ENCODE results near the gene LRMDA. TPM values are rescaled to one million over a fixed set of nuclear protein-coding genes. Genes with fewer than 3 reads are reported as not detected.

Gene LRMDA
- total RNA-seq, 1 experiment from 2014 or later: 4.8 TPM

- TF ChIP-seq, protein P1, sequence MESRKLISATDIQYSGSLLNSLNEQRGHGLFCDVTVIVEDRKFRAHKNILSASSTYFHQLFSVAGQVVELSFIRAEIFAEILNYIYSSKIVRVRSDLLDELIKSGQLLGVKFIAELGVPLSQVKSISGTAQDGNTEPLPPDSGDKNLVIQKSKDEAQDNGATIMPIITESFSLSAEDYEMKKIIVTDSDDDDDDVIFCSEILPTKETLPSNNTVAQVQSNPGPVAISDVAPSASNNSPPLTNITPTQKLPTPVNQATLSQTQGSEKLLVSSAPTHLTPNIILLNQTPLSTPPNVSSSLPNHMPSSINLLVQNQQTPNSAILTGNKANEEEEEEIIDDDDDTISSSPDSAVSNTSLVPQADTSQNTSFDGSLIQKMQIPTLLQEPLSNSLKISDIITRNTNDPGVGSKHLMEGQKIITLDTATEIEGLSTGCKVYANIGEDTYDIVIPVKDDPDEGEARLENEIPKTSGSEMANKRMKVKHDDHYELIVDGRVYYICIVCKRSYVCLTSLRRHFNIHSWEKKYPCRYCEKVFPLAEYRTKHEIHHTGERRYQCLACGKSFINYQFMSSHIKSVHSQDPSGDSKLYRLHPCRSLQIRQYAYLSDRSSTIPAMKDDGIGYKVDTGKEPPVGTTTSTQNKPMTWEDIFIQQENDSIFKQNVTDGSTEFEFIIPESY (IDR thresholded peaks at IDR 0.05; ENCODE audit: extremely low read depth, insufficient replicate concordance, low read length): no peak
Measured at GRCh38 chr10:76491216-76491615, 1059.8 kb downstream of the LRMDA start (continued).

- no TSS peak for BruUV-seq (replicated peaks)
- no peak overlapping the region for H2AFZ ChIP-seq (ENCODE audit: low read depth, low read length, poor library complexity, severe bottlenecking)
- H3K9me3 ChIP-seq (ENCODE audit: control insufficient read depth in 1 of 2, insufficient read depth in 1 of 2, low read depth in 1 of 2, low read length in 2 of 2): 0 out of 4 replicates have a peak, but pooled peaks cover 0 to 5% of the 10 kb centered on the region in 2 experiments
- no peak overlapping the region for H3K4me3 ChIP-seq (replicated peaks in 1 of 2; ENCODE audit: low read depth in 1 of 2, low read length in 2 of 2)
- H3K27me3 ChIP-seq (ENCODE audit: insufficient read depth, low read length): no peaks in the 10 kb centered on the region
- ChIA-PET RAD21 (ENCODE audit: low non-redundant PET in 1 of 2, low total read pairs in 2 of 2, uncharacterized antibody in 2 of 2, unreplicated experiment in 2 of 2) (no interaction called here), POLR2A (no interaction called here), CTCF (no interaction called here)
- H3K4me2 ChIP-seq (ENCODE audit: low read length): no peak overlapping the region
- DNase-seq (ENCODE audit: low read depth, low spot score) (no peak), ATAC-seq (no peak)
- no peak overlapping the region for H3K9ac ChIP-seq (ENCODE audit: low read length)
- no peaks in the 10 kb centered on the region for H3K4me1 ChIP-seq (ENCODE audit: control insufficient read depth in 1 of 2, insufficient read depth in 2 of 2, low read length in 2 of 2)
- no peak overlapping the region for H3K27ac ChIP-seq (ENCODE audit: low read depth, low read length)
- no peaks in the 10 kb centered on the region for H3K36me3 ChIP-seq (ENCODE audit: control insufficient read depth in 1 of 2, insufficient read depth in 2 of 2, low read length in 2 of 2)
- no peaks in the 10 kb centered on the region for H3K9me2 ChIP-seq (ENCODE audit: insufficient read depth)
- no peaks in the 10 kb centered on the region for H3K79me2 ChIP-seq (ENCODE audit: insufficient read depth, low read length)
- intact Hi-C loops (cut with micrococcal nuclease): no loop called here
- no peaks in the 10 kb centered on the region for H4K20me1 ChIP-seq (ENCODE audit: insufficient read depth)
- TF ChIP-seq FOSL1 (IDR thresholded peaks at IDR 0.05; ENCODE audit: low read depth) (no peak), RAD21 (IDR thresholded peaks at IDR 0.05; ENCODE audit: low read depth) (no peak), SP1 (IDR thresholded peaks at IDR 0.05; ENCODE audit: low read depth) (no peak), TCF7L2 (IDR thresholded peaks at IDR 0.05; ENCODE audit: borderline replicate concordance, extremely low read depth, insufficient read depth, insufficient read length) (no peak), ZNF274 (IDR thresholded peaks at IDR 0.05; ENCODE audit: low read depth, low read length) (no peak), SIN3A (IDR thresholded peaks at IDR 0.05; ENCODE audit: low read depth) (no peak), ATF3 (IDR thresholded peaks at IDR 0.05) (no peak), EZH2 (IDR thresholded peaks at IDR 0.05) (no peak), ZFX (IDR thresholded peaks at IDR 0.05) (no peak), MAX (IDR thresholded peaks at IDR 0.05) (no peak), POLR2A (IDR thresholded peaks at IDR 0.05; ENCODE audit: borderline replicate concordance, extremely low read depth, insufficient read depth, insufficient read length) (no peak), EGR1 (IDR thresholded peaks at IDR 0.05; ENCODE audit: low read depth) (no peak), EZH2phosphoT487 (IDR thresholded peaks at IDR 0.05; ENCODE audit: borderline replicate concordance) (no peak), SRF (IDR thresholded peaks at IDR 0.05; ENCODE audit: low read depth) (no peak), REST (IDR thresholded peaks at IDR 0.05; ENCODE audit: low read depth) (no peak), ELF1 (IDR thresholded peaks at IDR 0.05; ENCODE audit: borderline replicate concordance, low read depth) (no peak), YY1 (IDR thresholded peaks at IDR 0.05; ENCODE audit: extremely low read depth, insufficient replicate concordance, low read depth, low read length) (no peak)
- TF ChIP-seq, protein P2, sequence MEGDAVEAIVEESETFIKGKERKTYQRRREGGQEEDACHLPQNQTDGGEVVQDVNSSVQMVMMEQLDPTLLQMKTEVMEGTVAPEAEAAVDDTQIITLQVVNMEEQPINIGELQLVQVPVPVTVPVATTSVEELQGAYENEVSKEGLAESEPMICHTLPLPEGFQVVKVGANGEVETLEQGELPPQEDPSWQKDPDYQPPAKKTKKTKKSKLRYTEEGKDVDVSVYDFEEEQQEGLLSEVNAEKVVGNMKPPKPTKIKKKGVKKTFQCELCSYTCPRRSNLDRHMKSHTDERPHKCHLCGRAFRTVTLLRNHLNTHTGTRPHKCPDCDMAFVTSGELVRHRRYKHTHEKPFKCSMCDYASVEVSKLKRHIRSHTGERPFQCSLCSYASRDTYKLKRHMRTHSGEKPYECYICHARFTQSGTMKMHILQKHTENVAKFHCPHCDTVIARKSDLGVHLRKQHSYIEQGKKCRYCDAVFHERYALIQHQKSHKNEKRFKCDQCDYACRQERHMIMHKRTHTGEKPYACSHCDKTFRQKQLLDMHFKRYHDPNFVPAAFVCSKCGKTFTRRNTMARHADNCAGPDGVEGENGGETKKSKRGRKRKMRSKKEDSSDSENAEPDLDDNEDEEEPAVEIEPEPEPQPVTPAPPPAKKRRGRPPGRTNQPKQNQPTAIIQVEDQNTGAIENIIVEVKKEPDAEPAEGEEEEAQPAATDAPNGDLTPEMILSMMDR (IDR thresholded peaks at IDR 0.05 in 2 of 3, conservative IDR thresholded peaks at IDR 0.05 in 1 of 3; ENCODE audit: borderline replicate concordance in 1 of 3, insufficient read depth in 1 of 3, low read depth in 2 of 3, low read length in 2 of 3): no peak
Measured at GRCh38 chr10:76492026-76492425, 1060.6 kb downstream of the LRMDA start.

Measured in HCT116 (cell line).